ENCODE results near the gene HPS4.
"Not testable (repeated sequence)": the region's sequence is repeated elsewhere in the genome, so short reads cannot be mapped to it uniquely, and the experiment has no call there.

Gene HPS4

DNA sequence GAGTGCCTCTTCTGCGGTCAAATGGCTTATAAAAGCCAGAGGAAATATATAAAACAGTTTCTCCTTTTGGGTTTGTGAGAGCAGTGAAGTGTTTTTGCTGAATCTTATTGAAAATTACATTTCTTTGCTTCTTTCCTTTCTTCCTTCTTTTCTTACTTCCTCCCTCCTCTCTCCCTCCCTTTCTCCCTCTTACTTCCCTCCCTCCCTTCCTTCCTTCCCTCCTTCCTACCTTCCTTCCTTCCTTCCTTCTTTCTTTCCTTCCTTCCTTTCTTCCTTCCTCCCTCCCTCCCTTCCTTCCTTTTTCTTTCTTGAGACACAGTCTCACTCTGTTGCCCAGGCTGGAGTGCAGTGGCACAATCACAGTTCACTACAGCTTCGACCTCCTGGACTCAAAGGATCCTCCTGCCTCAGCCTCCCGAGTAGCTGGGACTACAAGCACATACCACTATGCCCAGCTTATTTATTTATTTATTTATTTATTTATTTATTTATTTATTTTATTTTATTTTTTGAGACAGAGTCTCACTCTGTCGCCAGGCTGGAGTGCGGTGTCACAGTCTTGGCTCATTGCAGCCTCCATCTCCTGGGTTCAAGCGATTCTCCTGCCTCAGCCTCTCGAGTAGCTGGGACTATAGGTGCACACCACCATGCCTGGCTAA lies 74.9 kb downstream of the HPS4 start:
- DNase-seq: not testable (repeated sequence)

DNA sequence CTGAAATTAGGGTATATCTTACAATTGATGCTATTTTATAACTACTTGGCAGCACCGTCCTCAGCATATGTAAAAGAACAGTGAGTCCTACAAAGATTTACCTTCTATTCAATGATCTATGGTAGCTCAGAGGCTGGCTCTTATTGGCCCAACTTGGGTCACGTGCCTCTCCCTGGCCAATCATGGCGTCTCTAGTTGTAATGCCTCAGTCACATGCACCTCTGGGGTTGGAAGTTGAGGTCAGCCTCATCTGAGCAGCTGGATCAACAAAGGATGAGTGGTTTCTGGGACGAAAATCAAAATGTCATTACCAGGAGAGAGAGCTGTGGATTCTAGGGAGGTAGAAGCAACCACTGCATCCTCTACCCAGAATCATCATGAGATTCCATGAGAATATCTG lies 77.5 kb downstream of the HPS4 start:
- no peak for DNase-seq

DNA sequence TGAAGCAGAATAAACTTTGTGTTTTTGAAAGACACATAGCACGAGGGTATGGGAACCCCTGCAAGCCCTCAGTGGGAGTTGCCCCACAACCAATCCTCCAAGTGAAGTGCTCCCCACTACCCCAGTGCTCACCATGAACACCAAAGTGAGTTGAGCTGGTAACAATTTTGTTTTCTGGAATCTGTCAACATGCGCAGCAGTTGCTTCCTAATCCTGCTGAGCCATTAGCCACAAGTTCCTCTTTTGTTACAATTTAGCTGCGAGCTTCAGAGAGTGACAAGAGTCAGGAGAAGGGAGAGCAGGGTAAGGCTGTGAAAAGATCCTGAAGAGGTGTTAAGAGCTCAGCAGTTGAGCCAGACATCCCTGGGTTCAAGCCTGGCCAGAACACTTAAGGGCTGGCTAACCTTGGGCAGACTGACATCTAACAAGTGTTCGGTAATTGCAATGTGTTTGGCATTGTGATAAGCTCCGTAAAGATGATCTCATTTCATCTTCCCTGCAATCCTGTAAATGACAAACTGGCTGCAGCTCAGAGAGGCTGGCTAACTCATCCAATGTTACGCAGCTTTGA lies 78.6 kb downstream of the HPS4 start:
- DNase-seq: no peak

DNA sequence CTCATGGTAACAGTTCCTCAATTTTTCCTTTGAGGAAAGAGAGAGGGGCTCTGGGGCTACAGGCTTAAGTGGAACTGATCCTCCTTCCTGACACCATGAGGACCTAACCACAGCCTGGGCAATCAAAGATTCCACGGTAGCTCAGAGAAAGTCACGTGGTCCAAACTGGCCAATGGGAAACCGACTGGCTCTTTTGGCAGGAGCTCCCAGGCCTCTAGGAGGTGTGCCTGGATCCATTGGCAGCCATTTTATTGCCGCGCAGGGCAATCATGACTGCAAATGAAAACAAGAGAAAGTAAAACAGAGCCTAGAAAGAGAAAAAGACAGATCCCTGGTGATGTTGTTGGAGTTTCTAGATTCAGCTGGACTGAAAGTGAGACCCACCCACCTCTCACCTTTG lies 81.9 kb downstream of the HPS4 start:
- no peak for DNase-seq
